ENCODE results near the gene PPP4R1.

PPP4R1 gene

GRCh38 chr18:9507565-9508088 is 106.7 kb downstream of the PPP4R1 start:
- Mint-ChIP-seq H3K27me3 (no peaks in the 10 kb centered on the region), H3K36me3 (ENCODE audit: low read depth) (peaks cover 10% of the 10 kb centered on the region), H3K4me3 (no peak overlapping the region), H3K27ac (no peak overlapping the region), H3K9me3 (peaks cover 5% of the 10 kb centered on the region), H3K4me1 (peaks cover 28% of the 10 kb centered on the region)
- no peak for ATAC-seq
- no peak for DNase-seq

- H3K27ac Mint-ChIP-seq: peak overlapping the region; percentile 2
- peaks cover 28% of the 10 kb centered on the region for H3K4me1 Mint-ChIP-seq
- peaks cover 17% of the 10 kb centered on the region for H3K9me3 Mint-ChIP-seq
- H3K27me3 Mint-ChIP-seq: no peaks in the 10 kb centered on the region
- peaks cover 18% of the 10 kb centered on the region for H3K36me3 Mint-ChIP-seq (ENCODE audit: low read depth)
- no peak overlapping the region for H3K4me3 Mint-ChIP-seq
- ATAC-seq: no peak
- no peak for DNase-seq
Measured at GRCh38 chr18:9506046-9506792, 108.1 kb downstream of the PPP4R1 start.

Data from activated naive CD8-positive, alpha-beta T cell treated with anti-CD3 and anti-CD28 coated beads, Interleukin-2, amount 50 U/mL, for 24 hours (primary cell).